Measurements from ENCODE around the gene FGFR2.

FGFR2 gene

DNA sequence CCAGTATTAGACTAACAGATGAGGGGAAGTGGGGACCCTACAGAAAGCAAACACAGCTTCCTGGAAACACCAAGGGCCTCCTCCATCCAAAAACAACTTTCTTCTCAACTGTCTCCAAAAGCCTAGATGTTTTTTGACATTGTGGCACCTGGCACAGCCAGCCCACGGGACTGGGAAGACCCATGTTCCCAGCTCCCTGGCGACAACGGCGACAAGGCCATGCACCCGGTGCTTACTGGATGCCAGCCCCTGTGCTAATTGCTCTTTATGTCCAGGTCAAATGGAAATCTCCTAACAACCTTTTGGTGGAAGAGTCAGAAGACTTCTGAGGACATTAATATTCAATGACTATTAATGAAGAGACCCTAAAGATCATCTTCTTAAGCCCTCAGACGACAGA, 7.1 kb downstream of the FGFR2 start:
- DNase-seq (ENCODE audit: low read depth in 2 of 2) = no peak
- TF ChIP-seq, protein P1, sequence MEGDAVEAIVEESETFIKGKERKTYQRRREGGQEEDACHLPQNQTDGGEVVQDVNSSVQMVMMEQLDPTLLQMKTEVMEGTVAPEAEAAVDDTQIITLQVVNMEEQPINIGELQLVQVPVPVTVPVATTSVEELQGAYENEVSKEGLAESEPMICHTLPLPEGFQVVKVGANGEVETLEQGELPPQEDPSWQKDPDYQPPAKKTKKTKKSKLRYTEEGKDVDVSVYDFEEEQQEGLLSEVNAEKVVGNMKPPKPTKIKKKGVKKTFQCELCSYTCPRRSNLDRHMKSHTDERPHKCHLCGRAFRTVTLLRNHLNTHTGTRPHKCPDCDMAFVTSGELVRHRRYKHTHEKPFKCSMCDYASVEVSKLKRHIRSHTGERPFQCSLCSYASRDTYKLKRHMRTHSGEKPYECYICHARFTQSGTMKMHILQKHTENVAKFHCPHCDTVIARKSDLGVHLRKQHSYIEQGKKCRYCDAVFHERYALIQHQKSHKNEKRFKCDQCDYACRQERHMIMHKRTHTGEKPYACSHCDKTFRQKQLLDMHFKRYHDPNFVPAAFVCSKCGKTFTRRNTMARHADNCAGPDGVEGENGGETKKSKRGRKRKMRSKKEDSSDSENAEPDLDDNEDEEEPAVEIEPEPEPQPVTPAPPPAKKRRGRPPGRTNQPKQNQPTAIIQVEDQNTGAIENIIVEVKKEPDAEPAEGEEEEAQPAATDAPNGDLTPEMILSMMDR (IDR thresholded peaks at IDR 0.05; ENCODE audit: low read depth, low read length) = no peak
- no peak overlapping the region for H3K4me3 ChIP-seq (replicated peaks in 1 of 2; ENCODE audit: low read depth in 2 of 2, low read length in 2 of 2)

DNA sequence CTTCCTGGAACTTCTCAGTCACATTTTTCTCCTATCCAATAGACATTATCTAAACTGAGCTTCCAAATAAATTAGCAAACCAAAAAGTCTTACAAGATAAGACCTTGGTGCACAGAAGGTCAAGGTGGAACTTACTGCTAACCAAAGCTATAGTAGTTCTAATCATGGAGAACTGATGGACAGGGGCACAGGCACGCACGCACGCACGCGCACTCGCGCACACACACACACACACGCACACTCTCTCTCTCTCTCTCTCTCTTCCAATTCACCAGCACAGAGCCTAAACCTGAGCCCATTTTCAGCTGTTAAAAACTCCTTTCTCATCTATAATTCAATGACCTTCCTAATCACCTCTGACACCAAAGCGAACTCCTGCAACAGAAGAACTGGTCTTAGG, 7.5 kb downstream of the FGFR2 start:
- no peak overlapping the region for H3K4me3 ChIP-seq (replicated peaks in 1 of 2; ENCODE audit: low read depth in 2 of 2, low read length in 2 of 2)
- TF ChIP-seq, protein P1 (IDR thresholded peaks at IDR 0.05; ENCODE audit: low read depth, low read length) = no peak
- DNase-seq (ENCODE audit: low read depth in 2 of 2) = no peak

DNA sequence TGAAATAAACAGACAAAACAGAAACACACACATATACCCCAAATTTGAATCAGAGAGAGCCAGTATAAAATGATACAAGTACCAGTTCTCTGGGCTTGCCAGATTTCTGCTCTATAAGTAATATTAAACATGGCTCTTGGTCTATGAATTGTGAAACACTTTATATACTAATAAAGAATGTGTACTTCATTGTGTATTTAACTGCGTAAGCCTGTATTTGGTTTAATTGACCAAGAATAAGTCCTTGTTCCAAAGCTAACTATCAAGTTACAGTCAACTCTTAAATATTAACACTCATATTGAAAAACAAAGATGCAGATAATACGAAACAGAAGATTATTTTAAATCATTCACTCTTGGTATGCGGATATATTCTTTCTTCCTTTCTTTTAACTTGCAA, 8.7 kb downstream of the FGFR2 start:
- DNase-seq (ENCODE audit: low read depth in 2 of 2) = no peak
- TF ChIP-seq, protein P1 (IDR thresholded peaks at IDR 0.05; ENCODE audit: low read depth, low read length) = no peak
- H3K4me3 ChIP-seq (replicated peaks in 1 of 2; ENCODE audit: low read depth in 2 of 2, low read length in 2 of 2) = no peak overlapping the region

DNA sequence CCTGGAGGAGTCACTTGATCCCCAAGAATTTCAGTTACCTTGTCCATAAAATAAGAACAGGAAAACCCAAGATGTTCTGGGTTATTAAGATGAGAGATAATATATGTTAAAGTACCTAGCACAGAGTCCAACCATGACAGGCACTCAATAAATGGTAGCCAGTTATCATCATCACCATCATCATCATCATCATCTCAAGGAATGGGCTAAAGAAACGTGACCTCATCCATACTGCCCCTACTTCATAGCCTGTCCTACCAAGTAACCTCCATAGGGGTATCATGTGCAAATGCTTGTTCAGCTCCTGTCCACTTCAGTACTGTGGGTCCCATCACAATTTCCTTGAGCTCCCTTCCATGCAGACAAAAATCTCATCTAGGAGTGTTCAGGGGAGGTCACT, 14.4 kb downstream of the FGFR2 start:
- no peak for DNase-seq (ENCODE audit: low read depth in 2 of 2)
- no peak overlapping the region for H3K4me3 ChIP-seq (replicated peaks in 1 of 2; ENCODE audit: low read depth in 2 of 2, low read length in 2 of 2)
- TF ChIP-seq, protein P1 (IDR thresholded peaks at IDR 0.05; ENCODE audit: low read depth, low read length) = no peak

DNA sequence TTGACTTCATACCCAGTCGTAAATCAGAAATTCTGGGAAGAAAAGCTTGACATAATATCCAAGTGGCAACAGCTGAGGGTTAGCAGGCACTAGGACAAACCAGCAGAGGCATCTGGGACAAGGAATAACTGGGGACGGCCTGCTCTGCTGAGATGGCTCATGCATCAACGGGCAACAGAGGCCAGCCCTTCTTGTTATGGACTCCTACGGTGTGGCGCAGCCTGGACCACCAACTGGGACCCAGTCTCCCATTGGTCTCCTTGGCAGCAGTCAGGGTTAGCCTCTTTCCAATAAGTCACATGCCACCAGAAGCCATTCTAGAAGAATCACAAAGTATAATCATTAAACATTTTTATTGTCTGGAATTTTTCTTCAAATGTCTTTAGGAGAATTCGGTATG, 15.0 kb downstream of the FGFR2 start:
- no peak for DNase-seq (ENCODE audit: low read depth in 2 of 2)
- TF ChIP-seq, protein P1 (IDR thresholded peaks at IDR 0.05; ENCODE audit: low read depth, low read length) = no peak

DNA sequence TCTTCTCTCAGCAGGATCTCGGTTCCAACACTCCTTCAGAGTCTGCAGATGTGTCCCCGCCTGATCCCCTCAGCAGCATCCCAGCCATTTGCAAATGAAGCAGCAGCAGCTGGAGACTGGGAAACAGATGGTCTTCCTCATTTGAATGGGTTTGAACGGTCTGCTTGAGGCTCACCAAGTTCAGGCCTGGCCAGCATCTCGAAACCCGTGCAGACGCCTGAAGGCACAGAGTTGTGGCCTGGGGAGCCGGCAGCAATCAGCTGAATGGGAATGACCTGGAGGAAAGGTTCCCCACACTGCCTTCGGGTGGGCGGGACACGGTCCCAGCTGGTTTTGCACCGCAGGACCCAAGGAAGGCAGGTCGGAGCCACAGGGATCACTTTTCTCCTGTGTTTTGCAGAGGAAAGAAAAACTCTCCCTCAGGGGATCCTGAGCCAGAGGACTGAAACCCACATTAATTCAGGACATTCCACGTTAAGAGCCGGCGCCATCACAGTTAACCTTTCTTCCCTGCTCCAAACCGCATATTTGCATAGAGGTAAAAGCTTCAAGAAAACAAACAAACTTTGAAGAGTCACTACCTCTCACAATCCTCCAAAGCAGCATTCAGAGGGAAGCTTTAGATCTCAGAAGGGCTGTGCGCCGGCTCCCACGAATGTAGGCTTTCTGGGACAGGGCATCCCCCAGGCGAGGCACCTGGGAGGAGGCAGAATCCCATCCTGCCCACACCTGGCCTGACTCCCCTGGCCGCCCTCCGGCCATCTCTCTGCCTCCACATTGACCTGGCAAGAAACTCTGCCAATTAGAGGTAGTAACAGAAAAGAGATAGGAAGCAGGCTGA, 17.7 kb downstream of the FGFR2 start:
- TF ChIP-seq, protein P1 (IDR thresholded peaks at IDR 0.05; ENCODE audit: low read depth, low read length) = no peak
- no peak for DNase-seq (ENCODE audit: low read depth in 2 of 2)
- no peak overlapping the region for H3K4me3 ChIP-seq (replicated peaks in 1 of 2; ENCODE audit: low read depth in 2 of 2, low read length in 2 of 2)

More for the DNA sequence above, 15.0 kb downstream of the FGFR2 start:
- H3K4me3 ChIP-seq (replicated peaks in 1 of 2; ENCODE audit: low read depth in 2 of 2, low read length in 2 of 2) = no peak overlapping the region

All from cardiac fibroblast (primary cell).